GM04503 (cell line): Measurements from ENCODE around the gene RAB7B.
"Not testable (repeated sequence)": the region's sequence is repeated elsewhere in the genome, so short reads cannot be mapped to it uniquely, and the experiment has no call there.

Source experiments
- DNase-seq: peaks from one replicate; pipeline ENCODE4 v3.0.0-alpha.2; 2012; ENCODE audit warnings: low read depth

RAB7B gene

DNA sequence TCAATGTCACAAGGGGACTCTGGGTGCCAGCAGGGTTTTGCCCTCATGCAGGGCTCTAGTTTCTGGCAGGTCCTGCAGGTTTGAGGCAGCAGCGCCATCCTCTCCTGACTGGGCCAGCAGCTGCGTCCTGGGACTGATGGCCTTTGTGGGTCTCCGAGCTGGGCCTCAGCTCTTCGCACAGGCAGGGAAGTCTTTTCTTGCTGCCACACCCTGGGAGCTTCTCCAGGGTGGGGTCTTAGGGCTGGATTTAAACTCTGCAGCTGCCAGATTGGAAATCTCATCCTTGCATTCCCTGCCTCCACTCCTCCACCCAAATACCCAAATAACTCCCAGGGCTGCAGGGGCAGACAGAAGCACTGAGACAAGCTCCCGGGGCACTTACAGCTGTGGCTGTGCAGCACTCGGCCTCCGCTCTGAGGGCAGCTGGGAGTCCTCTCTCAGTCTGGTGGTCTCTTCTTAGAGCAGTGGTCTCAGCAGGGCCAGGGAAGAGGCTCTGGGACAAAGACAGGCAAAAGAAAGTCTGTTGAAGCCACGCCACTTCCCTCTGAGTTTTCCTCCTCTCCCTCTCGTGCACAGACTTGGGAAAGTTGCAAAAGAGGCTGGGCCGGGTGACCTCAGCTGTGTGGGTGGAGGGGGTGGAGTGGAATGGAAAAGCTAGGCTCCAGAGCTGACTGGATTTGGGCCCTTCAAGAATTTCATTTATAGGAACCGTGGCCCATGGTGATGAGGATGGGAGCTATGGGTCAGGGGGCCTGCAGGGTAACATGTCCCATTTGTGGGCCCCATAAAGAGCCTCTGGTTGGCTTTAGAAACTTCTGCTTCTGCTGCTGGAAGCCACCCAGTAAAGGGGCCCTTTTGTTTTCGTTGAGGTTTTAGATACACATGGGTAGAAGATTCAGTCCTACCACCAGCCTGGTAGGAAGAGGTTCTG is at the start of gene RAB7B:
Gene RAB7B (minus strand): TSS at position 525 of the 931 bp plus-strand sequence. CDS start 9,260 bp downstream, outside the sequence.
- DNase-seq, result peak; percentile 49

- DNase-seq, result not testable (repeated sequence)
Observed at GRCh38 chr1:206052231-206052865, 49.2 kb upstream of the RAB7B start.

DNA sequence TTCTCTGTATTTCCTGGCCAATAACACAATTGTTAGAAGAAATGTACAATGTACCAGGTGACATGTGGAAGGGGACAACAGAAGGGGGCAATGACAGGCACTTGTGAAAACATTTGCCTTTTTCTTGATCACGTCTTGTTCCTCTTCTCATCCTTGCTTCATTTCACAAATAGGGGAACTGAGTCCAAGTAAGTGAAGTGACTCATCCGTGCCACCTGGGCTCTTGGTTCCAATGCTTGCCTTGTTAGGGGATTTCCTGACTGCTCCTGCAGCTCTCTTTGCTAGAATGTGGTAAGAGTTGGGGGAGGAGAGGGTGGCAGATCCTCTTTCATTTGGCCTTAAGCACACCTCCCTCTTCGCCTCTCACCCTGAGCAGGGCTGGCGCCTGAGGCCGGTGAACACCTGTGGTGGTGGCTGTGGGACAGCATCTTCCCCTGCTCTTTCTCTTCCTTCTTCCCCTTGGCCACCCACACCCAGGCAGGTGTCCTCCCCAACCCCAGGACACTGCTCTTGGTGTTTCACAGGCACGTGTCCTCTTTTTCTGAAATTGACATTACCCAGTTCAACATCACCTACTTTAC is 47.5 kb upstream of the RAB7B start:
- no peak for DNase-seq

GRCh38 chr1:206049919-206050600 is 46.9 kb upstream of the RAB7B start:
- DNase-seq, result no peak

- no peak for DNase-seq
Observed at GRCh38 chr1:206049293-206049692, 46.1 kb upstream of the RAB7B start.

DNA sequence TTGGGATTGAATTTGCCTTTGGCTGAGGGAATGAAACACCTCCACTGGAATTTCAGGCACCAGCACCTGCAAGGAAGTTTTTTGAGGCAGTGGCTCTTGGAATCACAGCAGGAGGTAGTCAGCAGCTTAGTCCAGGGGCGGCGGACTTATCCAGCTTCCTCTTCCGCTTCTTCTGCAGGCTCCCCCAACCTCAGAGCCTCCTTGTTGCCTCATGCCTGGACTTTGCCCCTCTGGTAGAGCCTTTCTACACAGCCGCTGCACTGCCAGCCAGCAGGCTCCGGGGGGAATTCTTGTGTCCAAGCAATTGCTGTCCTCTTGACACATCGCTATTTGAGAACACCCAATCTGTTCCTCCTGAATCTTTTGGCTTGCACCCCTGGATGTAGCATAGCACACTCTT is 45.4 kb upstream of the RAB7B start:
- DNase-seq, result no peak

GRCh38 chr1:206047271-206047670 is 44.1 kb upstream of the RAB7B start:
- no peak for DNase-seq

- no peak for DNase-seq
Observed at GRCh38 chr1:206041640-206042039, 38.4 kb upstream of the RAB7B start.

GRCh38 chr1:206040328-206040727 is 37.1 kb upstream of the RAB7B start:
- no peak for DNase-seq

- DNase-seq, result no peak
Observed at GRCh38 chr1:206039046-206039973, 36.1 kb upstream of the RAB7B start.

DNA sequence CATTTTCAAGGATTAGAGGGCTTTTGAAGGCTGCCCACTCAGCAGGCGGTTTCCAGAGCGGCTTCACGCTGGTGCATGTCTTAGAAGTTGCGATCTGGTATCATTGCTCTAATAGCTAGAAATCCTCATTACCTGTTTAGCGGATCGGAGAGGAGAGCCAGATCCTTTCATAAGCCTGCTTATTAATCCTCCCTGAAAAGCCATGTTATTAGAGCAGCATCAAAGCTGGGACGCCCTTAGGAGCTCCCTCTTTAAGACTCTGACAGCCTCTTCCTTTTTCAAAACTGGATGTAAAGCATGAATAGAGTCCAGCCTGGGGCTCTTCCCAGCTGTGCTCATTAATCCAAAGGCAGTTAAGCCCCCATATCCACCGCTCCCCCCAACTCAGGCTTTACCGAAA is 34.4 kb upstream of the RAB7B start:
- no peak for DNase-seq

- no peak for DNase-seq
Observed at GRCh38 chr1:206036663-206037455, 33.7 kb upstream of the RAB7B start.

DNA sequence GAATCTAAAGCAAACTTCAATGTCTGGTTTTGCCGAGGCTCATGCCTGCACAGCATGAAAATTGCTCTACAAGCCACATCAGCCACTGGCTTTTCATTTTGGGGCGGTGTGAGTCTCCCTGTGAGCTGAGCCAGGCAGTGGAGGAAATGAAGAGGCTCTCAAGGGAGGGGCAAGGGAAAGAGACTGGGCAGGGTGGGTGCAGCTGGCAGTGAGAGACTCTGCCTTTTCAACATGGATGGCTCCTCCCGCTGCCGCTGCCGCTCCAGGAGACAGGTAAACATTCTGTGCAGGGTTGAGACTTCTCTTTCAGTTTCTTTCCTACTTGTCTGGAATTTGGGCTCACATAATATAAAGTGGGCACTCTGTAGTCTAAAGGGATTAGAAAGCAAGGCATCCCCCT is 31.8 kb upstream of the RAB7B start:
- no peak for DNase-seq

DNA sequence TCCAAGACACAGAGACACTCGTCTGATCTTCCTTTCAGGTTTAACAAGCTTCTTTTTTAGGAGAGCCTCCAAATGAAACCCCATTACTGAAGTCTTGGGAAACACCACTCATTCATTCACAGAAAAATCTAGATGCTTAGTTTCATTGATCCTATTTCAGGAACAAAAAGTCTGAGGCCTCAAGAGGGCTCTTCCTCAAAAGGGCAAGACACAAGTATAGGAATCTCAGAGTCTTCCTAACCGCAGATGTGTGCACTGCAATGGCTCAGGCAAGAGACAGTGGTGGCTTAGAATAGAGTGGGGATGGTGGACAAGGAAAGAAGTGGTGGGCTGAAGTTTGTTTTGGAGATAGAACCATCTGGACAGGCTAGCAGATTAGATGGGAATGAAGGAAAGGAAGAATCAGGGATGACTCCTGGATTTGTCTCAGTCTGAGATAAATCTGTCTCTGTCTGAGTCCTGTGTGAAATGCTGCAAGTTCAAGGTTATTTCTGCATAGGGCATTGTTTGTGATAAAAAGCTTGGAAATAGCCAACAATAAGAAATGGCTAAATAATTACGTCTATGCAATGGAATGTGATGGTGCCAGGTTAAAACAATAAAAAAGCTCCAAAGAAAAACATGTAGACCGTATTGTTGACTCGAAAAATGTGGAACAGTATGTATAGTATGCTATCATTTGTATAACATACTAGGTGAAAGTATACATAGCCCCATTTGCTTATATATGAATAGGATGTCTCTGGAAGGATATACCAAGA is 29.4 kb upstream of the RAB7B start:
- DNase-seq, result no peak

DNA sequence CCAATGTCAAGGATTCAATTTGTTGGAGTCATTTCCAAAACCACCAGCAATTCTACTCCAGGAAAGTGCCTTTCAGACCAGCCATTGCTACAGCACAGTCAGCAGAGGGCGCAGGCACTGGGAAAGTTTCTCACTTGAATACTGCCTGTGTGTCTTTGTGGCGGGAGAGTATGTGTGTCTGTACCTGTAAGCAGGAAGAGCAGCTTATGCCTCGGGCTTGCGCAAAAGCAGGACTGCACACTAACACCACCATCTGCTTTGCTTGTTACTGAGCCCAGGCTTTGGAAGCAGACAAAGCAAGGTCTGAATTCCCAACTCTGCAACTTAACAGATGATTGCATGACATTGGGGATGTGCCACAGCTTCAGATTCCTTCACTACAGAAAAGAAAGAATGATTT is 27.5 kb upstream of the RAB7B start:
- no peak for DNase-seq

- DNase-seq, result no peak
Observed at GRCh38 chr1:206030191-206030590, 27.0 kb upstream of the RAB7B start.

GRCh38 chr1:206029484-206029883 is 26.3 kb upstream of the RAB7B start:
- DNase-seq, result peak; percentile 6

DNA sequence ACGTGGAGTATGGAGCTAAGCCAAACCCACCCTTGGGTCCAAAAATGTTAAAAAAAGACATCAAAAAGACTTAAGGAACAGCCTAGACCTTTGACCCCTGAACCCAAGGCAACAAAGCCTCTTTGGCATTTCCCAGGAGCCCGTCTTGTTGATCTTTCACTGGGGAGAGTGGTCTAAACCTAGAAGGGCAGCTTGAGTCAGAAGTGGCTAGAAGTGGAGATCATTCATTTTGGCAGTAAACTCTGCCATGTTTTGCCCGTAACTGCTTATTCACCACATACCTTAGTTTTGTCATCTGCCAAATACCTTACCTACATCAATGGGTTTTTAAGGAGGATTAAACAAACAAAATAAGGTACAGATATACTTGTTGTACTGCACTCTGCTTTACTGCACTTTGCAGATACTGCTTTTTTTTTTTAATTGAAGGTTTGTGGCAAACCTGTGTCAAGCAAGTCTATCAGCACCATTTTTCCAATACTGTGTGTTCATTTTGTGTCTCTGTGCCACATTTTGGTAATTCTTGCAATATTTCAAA is 22.2 kb upstream of the RAB7B start:
- no peak for DNase-seq

DNA sequence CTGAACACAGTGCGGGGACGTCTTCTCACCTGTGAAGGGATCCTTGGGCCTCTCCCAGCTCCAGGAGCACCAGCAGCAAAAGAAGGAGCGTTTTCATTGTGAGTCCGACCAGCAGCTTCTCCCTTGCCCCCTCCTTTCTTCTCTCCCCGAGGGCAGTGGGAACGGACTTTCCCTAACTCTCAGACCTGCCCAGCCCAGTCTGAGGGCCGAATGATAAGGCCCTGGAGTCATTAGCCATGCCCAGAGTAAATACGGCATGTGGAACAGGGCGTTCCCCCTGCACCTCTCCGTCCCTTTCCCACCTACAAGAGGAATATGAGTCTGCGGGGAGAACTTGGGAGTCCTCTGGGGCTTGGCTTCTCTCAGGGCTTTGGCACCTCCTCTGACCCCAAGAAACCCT is 20.5 kb upstream of the RAB7B start, which contains the start of gene CTSE:
Gene CTSE (minus strand): TSS at position 201 of the 400 bp plus-strand sequence. CDS start 104 bp downstream, at position 97.
- no peak for DNase-seq
